GM12865 (cell line): Measurements from ENCODE around the gene PPP4R2.

ENCODE experiments used
- DNase-seq: peaks from one replicate; pipeline ENCODE4 v3.0.0; 2010; ENCODE audit warnings: low read depth
- H3K4me3 ChIP-seq: 2 replicates; pipeline ENCODE4 v1.5.1; 2011; ENCODE audit warnings: mild to moderate bottlenecking, low read depth, low read length, control low read depth
- TF ChIP-seq, protein P1 (sequence below): IDR thresholded peaks from 2 replicates; pipeline ENCODE4 v1.5.1; 2011; ENCODE audit warnings: low read length, control low read depth, low read depth, inconsistent platforms; ENCODE audit not compliant: insufficient read depth; ENCODE audit errors: missing control alignments

Gene PPP4R2

DNA sequence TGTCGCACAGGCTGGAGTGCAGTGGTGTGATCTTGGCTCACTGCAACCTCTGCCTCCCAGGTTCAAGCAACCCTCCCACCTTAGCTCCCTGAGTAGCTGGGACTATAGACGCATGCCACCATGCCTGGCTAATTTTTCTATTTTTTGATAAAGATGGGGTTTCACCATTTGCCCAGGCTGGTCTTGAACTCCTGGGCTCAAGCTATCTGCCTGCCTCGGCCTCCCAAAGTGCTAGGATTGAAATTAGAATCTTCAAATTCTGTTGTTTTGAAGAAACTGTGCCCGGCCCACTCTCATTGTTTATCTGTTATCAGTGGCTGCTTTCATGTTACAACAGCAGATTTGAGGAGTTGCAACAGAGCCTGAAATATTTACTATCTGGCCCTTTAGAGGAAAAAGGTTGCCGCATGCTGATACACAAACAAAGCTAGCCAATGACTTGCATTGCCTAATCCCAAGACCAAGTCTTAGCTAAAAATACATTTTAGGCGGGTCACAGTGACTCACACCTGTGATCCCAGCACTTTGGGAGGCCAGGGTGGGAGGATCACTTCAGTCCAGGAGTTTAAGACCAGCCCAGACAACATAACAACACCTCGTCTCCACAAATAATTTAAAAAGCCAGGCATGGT, 43.2 kb upstream of the PPP4R2 start:
- TF ChIP-seq, protein P1, sequence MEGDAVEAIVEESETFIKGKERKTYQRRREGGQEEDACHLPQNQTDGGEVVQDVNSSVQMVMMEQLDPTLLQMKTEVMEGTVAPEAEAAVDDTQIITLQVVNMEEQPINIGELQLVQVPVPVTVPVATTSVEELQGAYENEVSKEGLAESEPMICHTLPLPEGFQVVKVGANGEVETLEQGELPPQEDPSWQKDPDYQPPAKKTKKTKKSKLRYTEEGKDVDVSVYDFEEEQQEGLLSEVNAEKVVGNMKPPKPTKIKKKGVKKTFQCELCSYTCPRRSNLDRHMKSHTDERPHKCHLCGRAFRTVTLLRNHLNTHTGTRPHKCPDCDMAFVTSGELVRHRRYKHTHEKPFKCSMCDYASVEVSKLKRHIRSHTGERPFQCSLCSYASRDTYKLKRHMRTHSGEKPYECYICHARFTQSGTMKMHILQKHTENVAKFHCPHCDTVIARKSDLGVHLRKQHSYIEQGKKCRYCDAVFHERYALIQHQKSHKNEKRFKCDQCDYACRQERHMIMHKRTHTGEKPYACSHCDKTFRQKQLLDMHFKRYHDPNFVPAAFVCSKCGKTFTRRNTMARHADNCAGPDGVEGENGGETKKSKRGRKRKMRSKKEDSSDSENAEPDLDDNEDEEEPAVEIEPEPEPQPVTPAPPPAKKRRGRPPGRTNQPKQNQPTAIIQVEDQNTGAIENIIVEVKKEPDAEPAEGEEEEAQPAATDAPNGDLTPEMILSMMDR: no peak
- H3K4me3 ChIP-seq: no peak overlapping the region
- DNase-seq: no peak

DNA sequence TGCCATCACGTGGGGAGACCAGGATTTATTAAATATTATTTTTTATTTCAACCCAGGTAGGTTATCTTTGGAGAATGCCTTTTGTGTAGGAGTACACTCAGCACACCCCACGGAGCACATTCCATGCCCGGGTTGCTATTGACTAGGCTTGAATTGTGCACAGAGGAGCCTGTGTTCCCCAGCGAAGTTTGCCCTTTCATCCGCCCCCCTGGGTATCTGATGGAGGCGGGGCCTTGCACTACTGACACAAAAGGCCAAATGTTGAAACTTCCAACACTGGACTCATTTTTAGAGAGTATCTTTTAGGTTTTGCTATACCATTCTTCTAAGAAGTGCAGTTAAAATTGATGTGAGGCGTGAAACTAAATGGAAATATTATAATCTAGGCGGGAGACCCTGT, 39.3 kb upstream of the PPP4R2 start:
- TF ChIP-seq, protein P1: no peak
- no peak overlapping the region for H3K4me3 ChIP-seq
- no peak for DNase-seq

DNA sequence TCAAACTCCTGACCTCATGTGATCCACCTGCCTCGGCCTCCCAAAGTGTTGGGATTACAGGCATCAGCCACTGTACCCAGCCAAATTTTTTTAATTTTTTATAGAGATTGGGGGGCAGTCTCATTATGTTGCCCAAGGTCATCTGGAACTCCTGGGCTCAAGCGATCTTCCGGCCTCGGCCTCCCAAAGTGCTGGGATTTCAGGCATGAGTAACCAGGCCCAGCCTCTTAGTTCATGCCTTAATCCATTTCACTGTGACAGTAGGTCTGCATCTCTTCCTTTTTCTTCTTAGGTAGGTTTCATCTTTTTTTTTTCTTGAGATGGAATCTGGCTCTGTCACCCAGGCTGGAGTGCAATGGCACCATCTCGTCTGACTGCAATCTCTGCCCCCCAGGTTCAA, 37.3 kb upstream of the PPP4R2 start:
- no peak overlapping the region for H3K4me3 ChIP-seq
- no peak for DNase-seq
- TF ChIP-seq, protein P1: no peak

DNA sequence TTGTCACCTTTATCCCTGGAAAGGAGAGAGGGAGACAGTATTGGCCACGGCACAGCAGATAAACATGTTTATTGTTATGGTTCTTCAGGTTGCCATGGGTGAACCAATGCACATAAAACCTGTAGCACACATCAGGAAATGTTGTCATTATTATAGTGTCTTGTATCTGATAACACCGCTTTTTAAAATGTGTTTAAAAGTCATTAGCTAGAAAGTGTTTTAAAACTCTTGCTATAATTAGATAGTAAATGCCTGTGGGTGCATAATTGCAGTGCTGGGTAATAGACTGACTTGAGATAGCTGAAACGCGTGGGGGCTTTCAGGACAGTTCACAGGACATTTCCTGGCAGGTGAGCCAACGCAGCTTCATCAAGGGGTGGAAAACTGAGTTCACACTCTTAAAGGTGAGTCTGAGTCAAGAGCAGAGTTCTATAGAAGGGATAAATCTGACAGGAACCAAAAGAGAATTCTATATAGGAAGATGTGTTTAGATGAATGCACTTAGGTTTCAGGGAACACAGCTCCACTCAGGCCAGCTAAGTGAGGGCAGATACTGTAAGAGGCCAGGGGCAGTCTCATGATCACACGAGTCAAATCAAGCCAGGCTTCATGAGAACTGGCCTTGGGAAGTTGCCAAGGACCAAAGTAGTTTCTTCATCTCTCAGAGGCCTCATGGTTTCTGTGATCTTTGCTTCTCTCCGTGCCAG, 35.6 kb upstream of the PPP4R2 start:
- DNase-seq: peak; percentile 63
- H3K4me3 ChIP-seq: no peak overlapping the region
- TF ChIP-seq, protein P1: no peak

DNA sequence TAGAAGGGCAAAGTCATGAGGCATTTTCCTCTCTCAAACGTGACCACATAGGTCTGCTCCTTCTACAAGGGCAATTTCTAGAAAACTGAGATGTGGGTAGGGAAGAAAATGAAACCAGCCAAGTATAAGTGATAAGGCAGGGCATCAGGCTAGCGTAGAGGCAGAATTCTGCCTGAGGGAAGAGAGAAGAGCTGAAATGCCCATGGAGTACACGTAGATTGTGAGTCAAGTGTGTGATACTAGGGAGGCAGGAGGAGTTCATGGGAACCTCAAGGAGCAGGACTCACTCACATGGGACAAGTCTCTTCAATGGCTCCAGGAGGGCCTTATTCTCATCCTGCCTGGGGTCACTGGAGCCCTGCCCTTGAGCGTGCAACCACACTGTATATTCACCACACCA, 34.9 kb upstream of the PPP4R2 start:
- TF ChIP-seq, protein P1: no peak
- H3K4me3 ChIP-seq: no peak overlapping the region
- no peak for DNase-seq

DNA sequence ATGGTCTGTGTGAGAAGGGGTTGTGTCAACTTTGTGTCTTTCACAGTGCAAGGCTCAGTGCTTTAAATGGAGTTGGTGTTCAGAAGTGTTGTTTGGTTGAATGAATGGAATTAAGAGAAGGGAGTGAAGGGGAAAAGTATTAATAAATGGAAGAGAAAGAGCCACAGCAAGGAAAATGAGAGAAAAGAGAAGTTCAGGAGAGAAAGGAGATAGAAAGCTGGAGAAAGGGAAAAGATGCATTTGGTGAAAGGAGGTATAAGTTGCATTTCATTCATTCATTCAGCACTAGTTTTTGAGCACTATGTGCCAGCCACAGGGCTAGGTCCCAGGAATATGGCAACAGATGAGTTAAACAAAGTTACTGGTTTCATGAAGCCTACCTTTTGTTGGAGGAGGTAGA, 34.3 kb upstream of the PPP4R2 start:
- no peak for DNase-seq
- H3K4me3 ChIP-seq: no peak overlapping the region
- TF ChIP-seq, protein P1: no peak
